Peyer's patch (tissue), 4 donors: ENCODE results near the gene SELENOI.

Experiments used
- CTCF ChIP-seq, 6 experiments: fragments of 450-650 bp in 4 of 6; fragments of 200-600 bp in 2 of 6; sonication (generic) in 1 of 6; IDR thresholded peaks; one replicate each; pipeline ENCODE4 v1.5.1; 2017 to 2019; ENCODE audit warnings: antibody characterized with exemption in 6 of 6, mild to moderate bottlenecking in 3 of 6, moderate library complexity in 1 of 6
- POLR2A ChIP-seq, 2 donors: fragments of 450-650 bp; IDR thresholded peaks; one replicate each; pipeline ENCODE4 v1.5.1; 2017; ENCODE audit warnings: antibody characterized with exemption in 2 of 2, mild to moderate bottlenecking in 2 of 2, moderate library complexity in 2 of 2

- TF ChIP-seq CTCF (IDR thresholded peaks at IDR 0.05) = no peak
- no peak for TF ChIP-seq POLR2A (IDR thresholded peaks at IDR 0.05)
Observed at GRCh38 chr2:26324903-26325302, 21.0 kb upstream of the SELENOI start.
